Superior temporal gyrus (tissue), 1 donor: ENCODE measurements around the gene HDHD2.
"Not testable (repeated sequence)": the region's sequence is repeated elsewhere in the genome, so short reads cannot be mapped to it uniquely, and the experiment has no call there.

ENCODE experiments used
- DNase-seq: peaks from one replicate; pipeline ENCODE4 v3.0.0-alpha.2; 2016; ENCODE audit errors: extremely low spot score

The HDHD2 gene

GRCh38 chr18:47150029-47150823 is at the start of gene HDHD2:
HDHD2 (minus strand) TSS chr18:47150500; CDS start chr18:47136439, 14,061 bp downstream.
- peak; percentile 82 for DNase-seq

GRCh38 chr18:47195961-47196360 is 45.7 kb upstream of the HDHD2 start:
- DNase-seq = not testable (repeated sequence)

DNA sequence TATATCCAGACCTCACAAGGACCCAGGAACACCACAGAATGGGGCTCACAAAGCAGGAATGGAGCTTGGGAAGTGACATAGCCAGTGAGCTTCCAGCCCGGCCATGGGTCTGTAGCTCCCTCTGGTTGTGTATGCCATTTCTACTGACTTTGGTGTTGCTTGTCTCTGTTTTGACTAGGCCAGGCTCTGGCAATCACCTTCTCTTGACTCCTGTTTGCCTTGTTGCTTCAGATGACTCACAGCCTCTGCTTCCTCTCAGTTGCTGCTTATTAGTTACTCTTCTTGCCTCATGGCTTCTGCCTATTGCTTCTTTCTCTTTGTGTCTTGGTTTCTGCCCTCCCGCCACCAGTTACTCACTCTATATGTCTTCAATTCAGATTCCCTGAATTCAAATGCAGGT is 41.7 kb upstream of the HDHD2 start:
- DNase-seq = no peak

DNA sequence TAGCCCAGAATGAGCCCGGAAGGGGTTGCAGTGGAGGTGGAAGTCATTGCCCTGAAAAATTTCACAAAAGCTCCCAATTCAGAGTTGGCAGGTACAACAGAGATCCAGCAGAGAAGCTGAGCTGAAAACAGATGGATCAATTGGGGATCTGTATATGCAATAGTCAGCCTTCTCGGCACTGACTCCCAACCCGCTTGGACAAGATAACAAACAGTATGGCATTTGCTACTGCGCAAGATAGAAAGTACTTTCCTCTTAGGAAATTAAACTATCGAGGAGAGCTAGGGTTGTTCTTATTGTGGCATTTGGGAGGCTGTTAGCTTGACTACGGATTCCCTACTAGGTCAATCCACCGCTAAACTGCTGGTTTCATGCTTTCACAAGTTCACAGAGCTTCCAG is 37.4 kb upstream of the HDHD2 start:
- DNase-seq = no peak

DNA sequence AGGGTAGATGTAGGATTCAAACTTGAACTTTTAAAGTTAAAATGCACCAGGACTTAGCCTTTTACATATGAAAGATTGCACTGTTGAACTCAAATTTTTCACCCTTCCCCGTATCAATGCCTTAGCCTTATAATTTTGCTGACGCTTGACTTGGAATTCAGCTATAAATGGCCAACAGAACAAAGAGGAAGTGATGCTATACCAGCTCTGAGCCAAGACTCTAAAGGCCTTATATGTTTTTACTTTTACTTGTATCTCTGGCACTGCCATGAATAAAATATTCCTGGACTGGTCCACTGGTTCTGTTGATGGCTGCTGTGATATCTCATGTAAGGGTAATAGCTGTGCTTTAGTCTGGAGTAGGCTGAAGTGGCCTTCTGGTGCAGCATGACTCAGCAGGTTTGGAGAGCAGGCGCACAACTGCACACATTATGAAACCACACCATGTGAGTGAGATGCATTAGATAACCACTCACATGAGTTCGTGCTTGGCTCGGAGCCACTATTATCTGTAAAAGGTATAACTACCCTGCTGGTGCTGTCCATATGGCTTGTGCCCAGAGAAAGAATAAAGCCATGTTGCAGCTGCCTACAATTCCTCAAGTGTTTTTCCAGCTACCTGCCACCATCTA is 34.2 kb upstream of the HDHD2 start:
- DNase-seq = no peak

DNA sequence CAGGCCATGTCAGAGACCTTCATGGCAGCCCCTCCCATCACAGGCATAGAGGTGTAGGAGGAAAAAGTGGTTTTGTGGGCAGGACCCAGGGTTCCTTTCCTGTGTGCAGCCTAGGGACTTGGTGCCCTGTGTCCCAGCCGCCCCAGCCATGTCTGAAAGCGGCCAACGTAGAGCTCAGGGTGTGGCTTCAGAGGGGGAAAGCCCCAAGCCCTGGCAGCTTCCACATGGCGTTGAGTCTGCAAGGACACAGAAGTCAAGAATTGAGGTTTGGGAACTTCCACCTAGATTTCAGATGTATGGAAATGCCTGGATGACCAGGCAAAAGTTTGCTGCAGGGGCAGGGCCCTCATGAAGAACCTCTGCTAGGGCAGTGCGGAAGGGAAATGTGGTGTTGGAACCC is 31.9 kb upstream of the HDHD2 start:
- not testable (repeated sequence) for DNase-seq

- no peak for DNase-seq
Measured at GRCh38 chr18:47180765-47181164, 30.5 kb upstream of the HDHD2 start.

GRCh38 chr18:47179520-47179919 is 29.2 kb upstream of the HDHD2 start:
- DNase-seq = no peak

DNA sequence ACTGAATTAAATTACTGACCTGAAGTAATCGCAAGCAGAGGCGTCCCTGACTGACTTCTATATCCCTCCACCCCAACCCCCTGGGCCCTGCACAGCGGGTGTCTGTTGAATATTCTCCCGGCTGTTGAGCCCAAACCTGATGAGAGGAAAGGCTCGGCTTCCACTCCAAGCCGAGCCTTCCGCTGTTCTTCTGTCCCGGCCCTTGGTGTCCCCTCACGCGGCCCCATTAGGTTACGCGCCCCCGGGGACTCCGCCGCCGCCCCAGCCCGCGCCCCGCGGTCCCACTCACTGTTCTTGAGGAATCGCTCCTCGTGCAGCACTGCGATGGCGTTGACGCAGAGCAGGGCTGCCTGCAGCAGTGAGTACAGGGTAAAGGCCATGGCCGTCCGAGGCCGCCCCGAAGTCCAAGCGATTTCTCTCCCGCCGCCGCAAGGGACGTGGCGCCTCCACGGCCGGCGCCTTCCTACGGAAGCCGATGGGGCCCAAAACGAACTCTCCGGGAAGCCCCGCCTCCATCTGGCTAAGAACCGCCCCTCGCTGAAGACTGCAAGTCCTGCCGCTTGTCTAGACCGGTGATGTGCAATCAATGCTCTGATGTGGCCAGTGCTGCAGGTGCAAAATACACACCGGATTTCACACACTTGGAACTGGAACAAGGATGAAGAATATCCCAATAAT is 25.7 kb upstream of the HDHD2 start, which contains the start of gene IER3IP1:
TSS of gene IER3IP1 (minus strand) at position 467 of the 678 bp plus-strand sequence. CDS start at position 380, 87 bp downstream.
- DNase-seq = peak; percentile 95

DNA sequence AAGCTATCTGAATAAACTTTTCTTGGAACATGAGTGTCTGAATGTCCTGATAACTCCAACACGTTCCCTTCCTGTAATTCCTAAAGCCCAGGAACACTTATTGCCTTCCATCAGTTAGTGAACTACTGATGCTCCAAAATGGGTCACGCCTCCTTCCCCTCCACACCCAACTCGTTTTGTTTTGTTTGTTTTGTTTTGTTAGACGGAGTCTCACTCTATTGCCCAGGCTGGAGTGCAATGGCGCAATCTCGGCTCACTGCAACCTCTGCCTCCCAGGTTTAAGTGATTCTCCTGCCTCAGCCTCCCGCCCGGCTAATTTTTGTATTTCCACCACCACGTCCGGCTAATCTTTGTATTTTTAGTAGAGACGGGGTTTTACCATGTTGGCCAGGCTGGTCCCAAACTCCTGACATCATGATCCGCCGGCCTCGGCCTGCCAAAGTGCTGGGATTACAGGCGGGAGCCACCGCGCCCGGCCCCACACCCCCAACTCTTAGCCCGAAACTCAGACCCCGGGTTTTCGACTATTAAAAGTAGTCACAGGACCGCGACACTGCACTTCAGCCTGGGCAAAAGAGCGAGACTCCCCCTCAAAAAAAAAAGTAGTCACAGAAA is 25.1 kb upstream of the HDHD2 start:
- DNase-seq = no peak

DNA sequence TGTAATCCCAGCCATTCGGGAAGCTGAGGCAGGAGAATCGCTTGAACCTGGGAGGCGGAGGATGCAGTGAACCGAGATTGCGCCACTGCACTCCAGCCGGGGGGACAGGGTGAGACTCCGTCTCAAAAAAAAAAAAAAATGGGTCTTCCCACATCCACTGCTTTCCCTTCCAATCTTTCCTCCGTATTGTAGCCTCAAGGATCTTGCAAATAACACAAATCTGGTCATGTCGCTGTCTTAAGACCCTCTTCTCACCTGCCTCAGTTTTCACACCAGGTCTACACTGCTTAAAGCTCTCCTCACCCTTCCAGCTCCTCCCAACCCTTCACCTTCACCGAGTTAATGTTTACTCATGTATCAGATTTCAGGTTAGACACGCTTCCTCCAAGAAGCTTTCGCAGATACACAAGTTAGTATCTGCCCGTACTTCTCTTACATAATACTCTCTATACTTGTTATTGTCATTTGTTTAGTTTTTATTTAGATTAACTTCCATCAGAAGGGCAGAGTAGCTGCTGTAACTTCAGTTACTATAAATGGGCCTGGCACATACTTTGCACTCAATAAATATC is 24.3 kb upstream of the HDHD2 start:
- DNase-seq = no peak

DNA sequence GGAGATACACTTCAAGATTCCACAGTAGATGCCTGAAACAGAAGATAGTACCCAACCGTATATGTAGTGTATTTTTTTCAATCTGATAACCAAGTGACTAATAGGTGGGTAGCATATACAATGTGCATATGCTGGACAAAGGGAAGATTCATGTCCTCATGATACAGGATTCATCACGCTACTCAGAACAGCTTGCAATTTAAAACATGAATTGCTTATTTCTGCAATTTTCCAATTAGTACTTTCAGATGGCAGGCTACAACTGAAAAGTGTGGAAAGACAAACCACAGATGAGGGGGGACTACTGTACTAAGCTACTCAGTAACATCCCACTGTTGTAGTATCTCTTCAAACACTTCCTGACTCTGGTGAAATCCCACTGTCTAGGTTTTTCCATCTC is 22.2 kb upstream of the HDHD2 start:
- DNase-seq = no peak

DNA sequence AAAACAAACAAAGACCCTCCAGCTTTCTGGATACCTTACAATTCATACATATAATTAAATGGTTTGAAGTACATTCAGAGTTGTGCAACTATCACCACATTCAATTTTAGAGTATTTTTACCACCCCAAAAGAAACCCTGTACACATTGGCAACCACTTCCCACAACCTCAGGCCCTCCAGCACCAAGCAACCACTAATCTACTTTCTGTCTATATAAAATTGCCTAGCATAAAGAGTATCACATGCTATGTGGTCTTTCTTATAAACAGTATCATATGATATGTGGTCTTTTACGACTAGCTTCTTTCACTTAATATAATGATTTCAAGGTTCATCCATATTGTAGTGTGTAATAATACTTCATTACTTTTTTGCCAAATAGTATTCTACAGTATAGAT is 18.6 kb upstream of the HDHD2 start:
- DNase-seq = no peak

- no peak for DNase-seq
Measured at GRCh38 chr18:47168509-47168908, 18.2 kb upstream of the HDHD2 start.

DNA sequence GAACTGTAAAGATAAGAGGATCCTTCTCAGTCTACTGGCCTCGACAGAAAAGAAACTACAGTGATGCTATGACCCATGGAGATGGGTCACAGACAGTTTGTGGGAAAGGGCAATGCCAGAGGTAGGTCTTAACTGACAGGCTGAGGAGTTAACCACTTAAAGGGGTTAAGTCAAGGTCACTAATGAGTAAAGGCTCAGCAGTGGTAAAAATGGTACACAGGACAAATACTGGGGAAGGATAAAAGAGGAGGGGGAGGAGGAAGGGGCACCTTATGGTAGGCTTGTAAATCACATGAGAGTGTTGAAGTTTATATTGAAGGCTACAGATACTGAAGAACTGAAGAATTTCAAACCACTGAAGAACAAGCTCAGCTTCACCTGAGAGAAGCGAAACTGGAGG is 16.0 kb upstream of the HDHD2 start:
- no peak for DNase-seq

- DNase-seq = no peak
Measured at GRCh38 chr18:47163241-47163640, 12.9 kb upstream of the HDHD2 start.

DNA sequence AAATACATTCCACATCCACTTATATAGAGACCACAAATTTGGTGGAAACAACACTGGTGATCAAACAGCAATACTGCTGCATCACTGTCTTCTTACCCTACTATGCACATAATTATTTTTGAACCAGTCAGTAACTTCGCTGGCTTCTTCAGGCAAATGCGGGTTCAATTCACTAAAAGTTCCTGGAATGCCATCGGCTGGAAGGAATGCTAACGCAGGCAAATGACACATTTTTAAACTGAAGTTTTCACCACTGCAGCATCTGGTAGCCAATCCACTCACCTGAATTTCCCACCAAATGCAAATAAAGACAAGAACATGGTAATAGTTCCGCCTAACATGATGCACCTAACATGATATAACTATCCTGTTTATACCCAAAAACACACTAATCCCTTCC is 10.0 kb upstream of the HDHD2 start:
- DNase-seq = no peak

- DNase-seq = not testable (repeated sequence)
Measured at GRCh38 chr18:47158404-47158803, 8.1 kb upstream of the HDHD2 start.

- no peak for DNase-seq
Measured at GRCh38 chr18:47151439-47151838, 1.1 kb upstream of the HDHD2 start.

DNA sequence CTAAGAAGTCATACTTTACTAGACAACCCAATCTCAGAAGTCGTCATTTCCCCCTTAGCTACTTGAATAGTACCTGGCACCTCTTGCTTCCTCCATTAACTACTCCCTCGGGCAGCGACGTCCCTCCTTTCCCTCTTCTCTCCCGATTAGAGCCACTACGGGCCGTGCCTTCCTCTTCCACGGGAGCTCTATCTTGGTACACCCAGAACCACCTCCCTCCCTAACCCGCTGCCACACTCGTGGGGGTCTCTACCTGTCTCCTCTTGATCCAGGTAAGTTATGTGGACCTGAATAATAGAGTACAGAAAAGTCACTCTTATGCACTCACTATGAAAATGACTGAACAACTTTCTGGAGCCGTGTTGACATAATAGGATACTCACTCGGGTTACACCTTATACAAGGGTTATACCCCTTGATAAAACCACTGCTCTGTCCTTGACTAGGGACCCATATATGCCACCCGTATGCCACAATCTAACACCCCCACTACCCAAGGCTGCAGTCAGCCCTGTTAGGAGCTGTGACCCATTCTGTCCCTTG is 595 bp upstream of the HDHD2 start:
- DNase-seq = no peak

- DNase-seq = no peak
Measured at GRCh38 chr18:47149457-47150028, 757 bp downstream of the HDHD2 start.
